ENCODE data around the gene TBC1D20. TPM values are rescaled to one million over a fixed set of nuclear protein-coding genes. Genes with fewer than 3 reads are reported as not detected.

The TBC1D20 gene
- total and polyA plus RNA-seq, 7 donors, result 16.6 to 31.4 (median 28.3) TPM

DNA sequence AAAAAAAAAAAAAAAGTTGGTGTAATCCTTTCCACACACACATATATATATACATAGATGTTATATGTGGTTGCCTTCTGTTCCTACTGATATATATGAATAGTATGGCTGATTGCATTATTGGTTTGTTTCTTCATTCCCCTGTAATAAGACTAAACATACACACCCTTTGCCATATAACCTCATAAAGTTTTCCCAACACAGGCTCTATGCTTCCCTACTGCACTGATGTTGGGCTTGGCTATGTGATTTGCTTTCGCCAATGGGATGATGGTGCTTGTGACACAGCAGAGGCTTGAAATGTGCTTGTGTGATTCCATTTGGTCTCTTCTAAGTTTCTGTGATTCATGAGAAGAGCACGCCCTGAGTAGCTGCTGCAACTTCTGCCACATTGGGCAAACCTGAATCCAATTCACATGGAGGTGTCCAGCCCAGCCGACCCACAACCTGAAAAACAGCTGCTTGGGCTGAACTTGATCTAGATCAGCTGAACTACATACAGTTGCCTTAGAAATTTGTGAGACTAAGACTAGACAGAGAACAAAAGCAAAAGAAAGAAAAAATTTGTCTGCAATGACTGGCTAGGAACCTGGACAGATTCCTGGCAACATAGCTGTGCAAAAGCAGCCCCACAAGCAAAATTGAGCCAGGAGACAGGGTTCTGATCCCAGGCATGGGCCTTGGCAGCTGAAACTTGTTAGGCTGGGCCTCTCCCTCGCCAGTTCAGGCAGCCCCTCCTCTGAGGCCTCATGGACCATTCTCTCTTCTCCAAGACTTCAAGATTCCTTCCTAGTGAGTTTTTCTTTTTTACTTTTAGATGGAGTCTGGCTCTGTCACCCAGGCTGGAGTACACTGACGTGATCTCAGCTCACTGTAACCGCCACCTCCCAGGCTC, 13.4 kb upstream of the TBC1D20 start:
- Histone ChIP-seq H3K36me3 (ENCODE audit: insufficient read depth in 1 of 2, low read depth in 1 of 2) (peaks cover 0 to 8% of the 10 kb centered on the region in 2 donors), H3K27me3 (ENCODE audit: insufficient read depth in 3 of 3, low read length in 2 of 3) (no peaks in the 10 kb centered on the region), H3K4me3 (no peak overlapping the region), H3K27ac (no peak overlapping the region), H3K4me1 (peaks cover 4% of the 10 kb centered on the region), H3K9me3 (no peaks in the 10 kb centered on the region)
- DNase-seq (no peak), ATAC-seq (peak in 3 of 4 donors; percentile 21 to 33 (median 32))
- WGBS, 3 donors, result 69 to 77% (median 71%) methylated on average over 6 of the region's 6 CpGs
- intact Hi-C loops (cut with DNase I), result loop anchor here (5.0 to 10.0 kb wide), 2 partner anchors 68 to 71 kb away; partner anchors contain the start of gene RBCK1 (in 2 of the 2)
- TF ChIP-seq, protein P1, sequence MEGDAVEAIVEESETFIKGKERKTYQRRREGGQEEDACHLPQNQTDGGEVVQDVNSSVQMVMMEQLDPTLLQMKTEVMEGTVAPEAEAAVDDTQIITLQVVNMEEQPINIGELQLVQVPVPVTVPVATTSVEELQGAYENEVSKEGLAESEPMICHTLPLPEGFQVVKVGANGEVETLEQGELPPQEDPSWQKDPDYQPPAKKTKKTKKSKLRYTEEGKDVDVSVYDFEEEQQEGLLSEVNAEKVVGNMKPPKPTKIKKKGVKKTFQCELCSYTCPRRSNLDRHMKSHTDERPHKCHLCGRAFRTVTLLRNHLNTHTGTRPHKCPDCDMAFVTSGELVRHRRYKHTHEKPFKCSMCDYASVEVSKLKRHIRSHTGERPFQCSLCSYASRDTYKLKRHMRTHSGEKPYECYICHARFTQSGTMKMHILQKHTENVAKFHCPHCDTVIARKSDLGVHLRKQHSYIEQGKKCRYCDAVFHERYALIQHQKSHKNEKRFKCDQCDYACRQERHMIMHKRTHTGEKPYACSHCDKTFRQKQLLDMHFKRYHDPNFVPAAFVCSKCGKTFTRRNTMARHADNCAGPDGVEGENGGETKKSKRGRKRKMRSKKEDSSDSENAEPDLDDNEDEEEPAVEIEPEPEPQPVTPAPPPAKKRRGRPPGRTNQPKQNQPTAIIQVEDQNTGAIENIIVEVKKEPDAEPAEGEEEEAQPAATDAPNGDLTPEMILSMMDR (IDR thresholded peaks at IDR 0.05), result no peak

GRCh38 chr20:474581-474980, 12.2 kb upstream of the TBC1D20 start:
- DNase-seq (no peak), ATAC-seq (no peak)
- Histone ChIP-seq H3K4me3 (no peak overlapping the region), H3K27me3 (ENCODE audit: insufficient read depth in 3 of 3, low read length in 2 of 3) (no peaks in the 10 kb centered on the region), H3K4me1 (peaks cover 4% of the 10 kb centered on the region), H3K9me3 (no peaks in the 10 kb centered on the region), H3K36me3 (ENCODE audit: insufficient read depth in 1 of 2, low read depth in 1 of 2) (peaks cover 0 to 7% of the 10 kb centered on the region in 2 donors), H3K27ac (no peak overlapping the region)
- intact Hi-C loops (cut with DNase I), result loop anchor here in 1 of 2 donors (10.0 kb wide), 1 partner anchor 70 kb away; the partner anchor contains the start of gene RBCK1
- TF ChIP-seq, protein P1 (IDR thresholded peaks at IDR 0.05), result no peak
- WGBS, 3 donors, result 84 to 89% (median 87%) methylated on average over 2 of the region's 2 CpGs

DNA sequence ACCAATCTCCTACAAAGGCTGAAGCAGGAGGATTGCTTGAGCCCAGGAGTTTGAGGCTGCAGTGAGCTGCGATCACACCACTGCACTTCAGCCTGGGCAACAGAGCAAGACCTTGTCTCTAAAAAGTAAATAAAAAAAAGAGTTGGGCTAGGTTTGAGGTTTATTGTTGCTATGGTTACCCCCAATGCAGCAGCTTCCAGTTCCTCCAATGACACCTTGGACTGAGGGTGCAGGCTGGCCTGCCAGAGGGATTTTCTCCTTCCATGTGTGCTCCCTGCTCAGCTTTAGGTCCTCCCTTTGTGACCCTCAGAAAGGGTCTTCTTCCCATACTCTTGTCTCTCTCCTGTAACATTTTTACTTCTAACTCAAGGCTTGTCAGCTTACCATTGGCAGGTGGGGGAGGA, 10.6 kb upstream of the TBC1D20 start:
- Histone ChIP-seq H3K27me3 (ENCODE audit: insufficient read depth in 3 of 3, low read length in 2 of 3) (no peaks in the 10 kb centered on the region), H3K4me1 (no peaks in the 10 kb centered on the region), H3K4me3 (no peak overlapping the region), H3K27ac (no peak overlapping the region), H3K36me3 (ENCODE audit: insufficient read depth in 1 of 2, low read depth in 1 of 2) (peaks cover 0 to 4% of the 10 kb centered on the region in 2 donors), H3K9me3 (no peaks in the 10 kb centered on the region)
- ATAC-seq (no peak), DNase-seq (no peak)
- TF ChIP-seq, protein P1 (IDR thresholded peaks at IDR 0.05), result no peak
- WGBS, 3 donors, result 96 to 100% (median 97%) methylated on average over 1 of the region's 1 CpG
- intact Hi-C loops (cut with DNase I), result loop anchor here in 1 of 2 donors (10.0 kb wide), 1 partner anchor 68 kb away; the partner anchor contains the start of gene RBCK1

- Histone ChIP-seq H3K27ac (no peak overlapping the region), H3K4me1 (no peaks in the 10 kb centered on the region), H3K36me3 (ENCODE audit: insufficient read depth in 1 of 2, low read depth in 1 of 2) (no peaks in the 10 kb centered on the region), H3K27me3 (ENCODE audit: insufficient read depth in 3 of 3, low read length in 2 of 3) (no peaks in the 10 kb centered on the region), H3K9me3 (no peaks in the 10 kb centered on the region), H3K4me3 (no peak overlapping the region)
- intact Hi-C loops (cut with DNase I), result loop anchor here in 1 of 2 donors (10.0 kb wide), 1 partner anchor 67 kb away; the partner anchor contains the start of gene RBCK1
- TF ChIP-seq, protein P1 (IDR thresholded peaks at IDR 0.05), result no peak
- 81 to 89% (median 88%) methylated on average over 9 of the region's 9 CpGs for WGBS, 3 donors
- ATAC-seq (no peak), DNase-seq (no peak)
Observed at GRCh38 chr20:472137-472846, 10.0 kb upstream of the TBC1D20 start.
